Stimulated activated CD4-positive, alpha-beta T cell treated with anti-CD3 and anti-CD28 coated beads, Interleukin-15, amount 100 ng/mL, for 48 hours (primary cell): ENCODE results near the gene ECI1.
"Not testable (repeated sequence)": the region's sequence is repeated elsewhere in the genome, so short reads cannot be mapped to it uniquely, and the experiment has no call there.

ENCODE experiments used
- DNase-seq, 2 donors: peaks; one replicate each; pipeline ENCODE4 v3.0.0-alpha.2; 2020; ENCODE audit warnings: low read depth in 2 of 2

Gene ECI1

GRCh38 chr16:2280461-2280860 is 29.1 kb upstream of the ECI1 start:
- DNase-seq, result no peak

- no peak for DNase-seq
These were observed 27.8 kb upstream of the ECI1 start for GRCh38 chr16:2278956-2279800.

- no peak for DNase-seq
These were observed 26.9 kb upstream of the ECI1 start for GRCh38 chr16:2278272-2278608.

- DNase-seq, result no peak
These were observed 26.3 kb upstream of the ECI1 start for GRCh38 chr16:2277466-2278271.

- DNase-seq, result no peak
These were observed 25.2 kb upstream of the ECI1 start for GRCh38 chr16:2276368-2277195.

- no peak for DNase-seq
These were observed 24.3 kb upstream of the ECI1 start for GRCh38 chr16:2275476-2276367.

GRCh38 chr16:2273931-2274330 is 22.5 kb upstream of the ECI1 start:
- no peak for DNase-seq

- DNase-seq, result no peak
These were observed 22.1 kb upstream of the ECI1 start for GRCh38 chr16:2273484-2273883.

GRCh38 chr16:2271848-2272461 is 20.6 kb upstream of the ECI1 start:
- no peak for DNase-seq

- DNase-seq, result no peak
These were observed 19.4 kb upstream of the ECI1 start for GRCh38 chr16:2270588-2271470.

GRCh38 chr16:2270070-2270462 is 18.7 kb upstream of the ECI1 start:
- DNase-seq, result no peak

- peak; percentile 93 for DNase-seq
These were observed 16.7 kb upstream of the ECI1 start, which contains the start of gene RNPS1 for GRCh38 chr16:2267913-2268666. TSS of gene RNPS1 (minus strand) at chr16:2268126. CDS start at chr16:2264643, 3,483 bp downstream.

GRCh38 chr16:2267505-2267912 is 16.1 kb upstream of the ECI1 start:
- peak in 1 of 2 donors; percentile 12 for DNase-seq

GRCh38 chr16:2266887-2267286 is 15.5 kb upstream of the ECI1 start:
- not testable (repeated sequence) for DNase-seq

- DNase-seq, result not testable (repeated sequence)
These were observed 11.6 kb upstream of the ECI1 start for GRCh38 chr16:2263026-2263425.

GRCh38 chr16:2260250-2260649 is 8.9 kb upstream of the ECI1 start:
- DNase-seq, result no peak

GRCh38 chr16:2258530-2258929 is 7.1 kb upstream of the ECI1 start:
- not testable (repeated sequence) for DNase-seq

GRCh38 chr16:2257726-2258125 is 6.3 kb upstream of the ECI1 start:
- DNase-seq, result no peak
